HepG2 (cell line): Measurements from ENCODE around the gene SRGAP3. TPM values are rescaled to one million over a fixed set of nuclear protein-coding genes. Genes with fewer than 3 reads are reported as not detected.

ENCODE experiments used
- ARNT ChIP-seq: fragments of 450-650 bp; IDR thresholded peaks from 2 replicates; pipeline ENCODE4 v1.6.1; 2017
- ASH2L ChIP-seq: fragments of 300-600, 200-600 bp; sonication (generic); IDR thresholded peaks from 2 replicates; pipeline ENCODE4 v1.7.0; 2017; ENCODE audit warnings: low read depth, mild to moderate bottlenecking, moderate library complexity, mixed read lengths, low read length; ENCODE audit not compliant: insufficient read length
- ATF1 ChIP-seq: IDR thresholded peaks from 2 replicates; pipeline ENCODE4 v1.6.1; 2016; ENCODE audit warnings: mild to moderate bottlenecking, control low read depth
- BRD4 ChIP-seq: sonication (generic); formaldehyde crosslinking; IDR thresholded peaks from 2 replicates; pipeline ENCODE4 v1.4.0; 2020; ENCODE audit warnings: missing genetic modification reagents
- ELF1 ChIP-seq: sonication (generic); formaldehyde crosslinking; IDR thresholded peaks from 2 replicates; pipeline ENCODE4 v1.4.0; 2020; ENCODE audit warnings: missing genetic modification reagents
- GFI1 ChIP-seq: sonication (generic); formaldehyde crosslinking; IDR thresholded peaks from 2 replicates; pipeline ENCODE4 v1.5.0; 2020; ENCODE audit warnings: missing genetic modification reagents, mild to moderate bottlenecking, borderline replicate concordance
- HNF4G ChIP-seq, 2 experiments: sonication (generic) in 1 of 2; formaldehyde crosslinking in 1 of 2; IDR thresholded peaks; 2 replicates each; pipeline versions ENCODE4 v1.4.0 to v1.6.1; 2011 to 2020; ENCODE audit warnings: borderline replicate concordance in 2 of 2, low read depth in 2 of 2, mild to moderate bottlenecking in 2 of 2, low read length in 1 of 2, missing genetic modification reagents in 1 of 2, moderate library complexity in 1 of 2
- IKZF1 ChIP-seq: fragments of 450-650 bp; IDR thresholded peaks from 2 replicates; pipeline ENCODE4 v1.7.1; 2016
- MEF2D ChIP-seq: sonication (generic); formaldehyde crosslinking; IDR thresholded peaks from 2 replicates; pipeline ENCODE4 v1.5.1; 2020; ENCODE audit warnings: mild to moderate bottlenecking, missing genetic modification reagents
- MIXL1 ChIP-seq: IDR thresholded peaks from 2 replicates; pipeline ENCODE4 v1.6.1; 2016
- ONECUT2 ChIP-seq: sonication (generic); formaldehyde crosslinking; IDR thresholded peaks from 2 replicates; pipeline ENCODE4 v1.4.0; 2020; ENCODE audit warnings: missing genetic modification reagents
- POGZ ChIP-seq: sonication (generic); formaldehyde crosslinking; IDR thresholded peaks from 2 replicates; pipeline ENCODE4 v1.4.0; 2020; ENCODE audit warnings: mild to moderate bottlenecking, missing genetic modification reagents
- RFXANK ChIP-seq: IDR thresholded peaks from 2 replicates; pipeline ENCODE4 v1.6.1; 2016
- SAP130 ChIP-seq: IDR thresholded peaks from 2 replicates; pipeline ENCODE4 v1.6.1; 2016; ENCODE audit warnings: low read depth
- SMAD3 ChIP-seq: sonication (generic); formaldehyde crosslinking; IDR thresholded peaks from 2 replicates; pipeline ENCODE4 v1.4.0; 2020; ENCODE audit warnings: missing genetic modification reagents
- STAT5B ChIP-seq: sonication (generic); formaldehyde crosslinking; IDR thresholded peaks from 2 replicates; pipeline ENCODE4 v1.4.0; 2020; ENCODE audit warnings: missing genetic modification reagents
- ZEB1 ChIP-seq: IDR thresholded peaks from 2 replicates; pipeline ENCODE4 v1.6.1; 2012; ENCODE audit warnings: mild to moderate bottlenecking, low read depth, inconsistent platforms; ENCODE audit not compliant: insufficient replicate concordance
- ZFP62 ChIP-seq: sonication (generic); formaldehyde crosslinking; IDR thresholded peaks from 2 replicates; pipeline ENCODE4 v1.4.0; 2020; ENCODE audit warnings: missing genetic modification reagents
- ZGPAT ChIP-seq: IDR thresholded peaks from 2 replicates; pipeline ENCODE4 v1.6.1; 2016; ENCODE audit warnings: mild to moderate bottlenecking
- polyA plus RNA-seq, 8 experiments: library from polyadenylated mRNA; depleted of rRNA in 3 of 8; stranded (reverse) in 7 of 8; unstranded in 1 of 8; fragments of >200 nt; fragmentation: Illumina TruSeq in 4 of 8; extraction: Trizol in 4 of 8; gene quantifications; 2 replicates each; pipeline versions ENCODE4 v1.2.1 to v1.2.3, GENCODE V29; 2011 to 2016; ENCODE audit warnings: low read depth in 4 of 8, missing spikeins in 1 of 8, mixed read lengths in 1 of 8; ENCODE audit not compliant: insufficient read depth in 1 of 8
- total RNA-seq, 5 experiments: library from RNA; depleted of rRNA; stranded (reverse); fragments of >200 nt; fragmentation: Illumina TruSeq; extraction: Trizol; gene quantifications; 2 replicates each; pipeline ENCODE4 v1.2.3, GENCODE V29; 2016; ENCODE audit warnings: low read depth in 1 of 5
- TF ChIP-seq, protein P1 (sequence below): sonication (generic); formaldehyde crosslinking; IDR thresholded peaks from 2 replicates; pipeline ENCODE4 v1.4.0; 2020; ENCODE audit warnings: missing genetic modification reagents
- TF ChIP-seq, protein P2 (sequence below): sonication (generic); formaldehyde crosslinking; IDR thresholded peaks from 2 replicates; pipeline ENCODE4 v1.4.0; 2020; ENCODE audit warnings: mild to moderate bottlenecking, low read depth, missing genetic modification reagents
- TF ChIP-seq, protein P3 (sequence below): sonication (generic); formaldehyde crosslinking; IDR thresholded peaks from 2 replicates; pipeline ENCODE4 v1.8.0; 2022; ENCODE audit warnings: mild to moderate bottlenecking, missing genetic modification reagents, moderate library complexity

SRGAP3 gene
- total and polyA plus RNA-seq, 2 of the 13 experiments (the other 11 are each of a cell fraction or from before 2014, with no cell fraction given) = 1.2 to 1.4 TPM

- TF ChIP-seq ONECUT2 (peak; percentile 87), ASH2L (peak; percentile 63), HNF4G (IDR thresholded peaks at IDR 0.05; ENCODE audit: borderline replicate concordance, low read depth, low read length) (peak; percentile 85), HNF4G (CRISPR knock-in tag; IDR thresholded peaks at IDR 0.05; ENCODE audit: borderline replicate concordance, low read depth) (peak; percentile 67; the same call in 1 of the 2 replicates), ATF1 (CRISPR knock-in tag) (0 out of 2 replicates have a peak, but pooled peaks have one; percentile 29), SMAD3 (CRISPR knock-in tag) (no peak), MIXL1 (CRISPR knock-in tag) (peak; percentile 76), IKZF1 (no peak), SAP130 (CRISPR knock-in tag) (peak; percentile 55; the same call in 1 of the 2 replicates), POGZ (no peak), BRD4 (CRISPR knock-in tag) (peak; percentile 83), ZFP62 (CRISPR knock-in tag) (no peak), ZGPAT (CRISPR knock-in tag) (peak; percentile 31; the same call in 1 of the 2 replicates), RFXANK (no peak), STAT5B (CRISPR knock-in tag) (no peak), ZEB1 (no peak), MEF2D (CRISPR knock-in tag) (no peak), GFI1 (CRISPR knock-in tag) (peak; percentile 74), ARNT (no peak), ELF1 (CRISPR knock-in tag) (peak; percentile 46; the same call in 1 of the 2 replicates)
- TF ChIP-seq, protein P1, sequence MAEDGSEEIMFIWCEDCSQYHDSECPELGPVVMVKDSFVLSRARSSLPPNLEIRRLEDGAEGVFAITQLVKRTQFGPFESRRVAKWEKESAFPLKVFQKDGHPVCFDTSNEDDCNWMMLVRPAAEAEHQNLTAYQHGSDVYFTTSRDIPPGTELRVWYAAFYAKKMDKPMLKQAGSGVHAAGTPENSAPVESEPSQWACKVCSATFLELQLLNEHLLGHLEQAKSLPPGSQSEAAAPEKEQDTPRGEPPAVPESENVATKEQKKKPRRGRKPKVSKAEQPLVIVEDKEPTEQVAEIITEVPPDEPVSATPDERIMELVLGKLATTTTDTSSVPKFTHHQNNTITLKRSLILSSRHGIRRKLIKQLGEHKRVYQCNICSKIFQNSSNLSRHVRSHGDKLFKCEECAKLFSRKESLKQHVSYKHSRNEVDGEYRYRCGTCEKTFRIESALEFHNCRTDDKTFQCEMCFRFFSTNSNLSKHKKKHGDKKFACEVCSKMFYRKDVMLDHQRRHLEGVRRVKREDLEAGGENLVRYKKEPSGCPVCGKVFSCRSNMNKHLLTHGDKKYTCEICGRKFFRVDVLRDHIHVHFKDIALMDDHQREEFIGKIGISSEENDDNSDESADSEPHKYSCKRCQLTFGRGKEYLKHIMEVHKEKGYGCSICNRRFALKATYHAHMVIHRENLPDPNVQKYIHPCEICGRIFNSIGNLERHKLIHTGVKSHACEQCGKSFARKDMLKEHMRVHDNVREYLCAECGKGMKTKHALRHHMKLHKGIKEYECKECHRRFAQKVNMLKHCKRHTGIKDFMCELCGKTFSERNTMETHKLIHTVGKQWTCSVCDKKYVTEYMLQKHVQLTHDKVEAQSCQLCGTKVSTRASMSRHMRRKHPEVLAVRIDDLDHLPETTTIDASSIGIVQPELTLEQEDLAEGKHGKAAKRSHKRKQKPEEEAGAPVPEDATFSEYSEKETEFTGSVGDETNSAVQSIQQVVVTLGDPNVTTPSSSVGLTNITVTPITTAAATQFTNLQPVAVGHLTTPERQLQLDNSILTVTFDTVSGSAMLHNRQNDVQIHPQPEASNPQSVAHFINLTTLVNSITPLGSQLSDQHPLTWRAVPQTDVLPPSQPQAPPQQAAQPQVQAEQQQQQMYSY (CRISPR knock-in tag) = no peak
- TF ChIP-seq, protein P2, sequence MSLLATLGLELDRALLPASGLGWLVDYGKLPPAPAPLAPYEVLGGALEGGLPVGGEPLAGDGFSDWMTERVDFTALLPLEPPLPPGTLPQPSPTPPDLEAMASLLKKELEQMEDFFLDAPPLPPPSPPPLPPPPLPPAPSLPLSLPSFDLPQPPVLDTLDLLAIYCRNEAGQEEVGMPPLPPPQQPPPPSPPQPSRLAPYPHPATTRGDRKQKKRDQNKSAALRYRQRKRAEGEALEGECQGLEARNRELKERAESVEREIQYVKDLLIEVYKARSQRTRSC (CRISPR knock-in tag) = no peak
- TF ChIP-seq, protein P3, sequence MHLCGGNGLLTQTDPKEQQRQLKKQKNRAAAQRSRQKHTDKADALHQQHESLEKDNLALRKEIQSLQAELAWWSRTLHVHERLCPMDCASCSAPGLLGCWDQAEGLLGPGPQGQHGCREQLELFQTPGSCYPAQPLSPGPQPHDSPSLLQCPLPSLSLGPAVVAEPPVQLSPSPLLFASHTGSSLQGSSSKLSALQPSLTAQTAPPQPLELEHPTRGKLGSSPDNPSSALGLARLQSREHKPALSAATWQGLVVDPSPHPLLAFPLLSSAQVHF (CRISPR knock-in tag) = no peak
These were observed 284.7 kb downstream of the SRGAP3 start (continued) for GRCh38 chr3:8964436-8965370.
